ENCODE data around the gene PIM1. TPM values are rescaled to one million over a fixed set of nuclear protein-coding genes. Genes with fewer than 3 reads are reported as not detected.
"Not testable (repeated sequence)": the region's sequence is repeated elsewhere in the genome, so short reads cannot be mapped to it uniquely, and the experiment has no call there.

The PIM1 gene
- total and polyA plus RNA-seq, 9 donors: 8.7 to 32.2 (median 21.6) TPM

- Histone ChIP-seq H3K36me3 (ENCODE audit: control insufficient read depth, insufficient read depth, low read length) (no peaks in the 10 kb centered on the region), H3K9me3 (replicated peaks; ENCODE audit: control insufficient read depth, low read depth, low read length) (peaks cover 2% of the 10 kb centered on the region), H3K4me3 (ENCODE audit: low read length) (no peak overlapping the region), H3K4me1 (ENCODE audit: control insufficient read depth, insufficient read depth, low read length) (no peaks in the 10 kb centered on the region), H3K27ac (ENCODE audit: low read length) (no peak overlapping the region), H3K27me3 (ENCODE audit: control insufficient read depth, insufficient read depth, low read length) (no peaks in the 10 kb centered on the region)
- DNase-seq: no peak
- 71% methylated on average over 1 of the region's 3 CpGs for WGBS (ENCODE audit: insufficient coverage)
Observed at GRCh38 chr6:37192666-37193065, 22.7 kb downstream of the PIM1 start.

DNA sequence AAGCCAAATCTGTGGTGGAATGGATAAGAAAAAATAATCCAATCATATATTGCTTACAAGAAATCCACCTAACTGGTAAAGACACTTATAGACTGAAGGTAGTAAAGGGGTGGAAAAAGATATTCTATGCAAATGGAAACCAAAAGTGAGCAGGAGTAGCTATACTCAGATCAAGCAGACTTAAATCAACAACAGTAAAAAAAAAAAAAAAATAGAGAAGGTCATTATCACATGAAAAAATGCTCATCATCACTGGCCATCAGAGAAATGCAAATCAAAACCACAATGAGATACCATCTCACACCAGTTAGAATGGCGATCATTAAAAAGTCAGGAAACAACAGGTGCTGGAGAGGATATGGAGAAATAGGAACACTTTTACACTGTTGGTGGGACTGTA lies 24.9 kb downstream of the PIM1 start:
- H3K27me3 ChIP-seq (ENCODE audit: control insufficient read depth, insufficient read depth, low read length); H3K36me3 ChIP-seq (ENCODE audit: control insufficient read depth, insufficient read depth, low read length); H3K4me3 ChIP-seq (ENCODE audit: low read length); H3K27ac ChIP-seq (ENCODE audit: low read length); DNase-seq; H3K9me3 ChIP-seq (replicated peaks; ENCODE audit: control insufficient read depth, low read depth, low read length); H3K4me1 ChIP-seq (ENCODE audit: control insufficient read depth, insufficient read depth, low read length): not testable (repeated sequence)
- no CpG with 5 or more reads among the region's 1 CpG for WGBS (ENCODE audit: insufficient coverage)

DNA sequence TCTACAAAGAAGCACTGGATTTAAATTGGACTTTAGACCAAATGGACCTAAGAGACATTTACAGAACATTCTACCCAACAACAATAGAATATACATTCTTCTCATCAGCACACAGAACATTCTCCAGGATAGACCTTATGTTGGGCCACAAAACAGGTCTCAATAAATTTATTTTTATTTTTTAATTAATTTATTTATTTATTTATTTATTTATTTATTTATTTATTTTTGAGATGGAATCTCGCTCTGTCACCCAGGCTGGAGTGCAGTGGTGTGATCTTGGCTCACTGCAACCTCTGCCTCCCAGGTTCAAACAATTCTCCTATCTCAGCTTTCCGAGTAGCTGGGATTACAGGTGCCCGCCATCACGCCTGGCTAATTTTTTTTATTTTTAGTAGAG lies 26.5 kb downstream of the PIM1 start:
- H3K4me3 ChIP-seq (ENCODE audit: low read length); H3K9me3 ChIP-seq (replicated peaks; ENCODE audit: control insufficient read depth, low read depth, low read length); H3K27me3 ChIP-seq (ENCODE audit: control insufficient read depth, insufficient read depth, low read length); H3K36me3 ChIP-seq (ENCODE audit: control insufficient read depth, insufficient read depth, low read length); H3K4me1 ChIP-seq (ENCODE audit: control insufficient read depth, insufficient read depth, low read length); DNase-seq; H3K27ac ChIP-seq (ENCODE audit: low read length): not testable (repeated sequence)
- no CpG with 5 or more reads among the region's 4 CpGs for WGBS (ENCODE audit: insufficient coverage)

- Histone ChIP-seq H3K4me1 (ENCODE audit: control insufficient read depth, insufficient read depth, low read length) (no peaks in the 10 kb centered on the region), H3K27ac (ENCODE audit: low read length) (no peak overlapping the region), H3K9me3 (replicated peaks; ENCODE audit: control insufficient read depth, low read depth, low read length) (no peaks in the 10 kb centered on the region), H3K4me3 (ENCODE audit: low read length) (no peak overlapping the region), H3K36me3 (ENCODE audit: control insufficient read depth, insufficient read depth, low read length) (no peaks in the 10 kb centered on the region), H3K27me3 (ENCODE audit: control insufficient read depth, insufficient read depth, low read length) (no peaks in the 10 kb centered on the region)
- no peak for DNase-seq
- WGBS (ENCODE audit: insufficient coverage): 68% methylated on average over 3 of the region's 5 CpGs
Observed at GRCh38 chr6:37200085-37200484, 30.1 kb downstream of the PIM1 start.

DNA sequence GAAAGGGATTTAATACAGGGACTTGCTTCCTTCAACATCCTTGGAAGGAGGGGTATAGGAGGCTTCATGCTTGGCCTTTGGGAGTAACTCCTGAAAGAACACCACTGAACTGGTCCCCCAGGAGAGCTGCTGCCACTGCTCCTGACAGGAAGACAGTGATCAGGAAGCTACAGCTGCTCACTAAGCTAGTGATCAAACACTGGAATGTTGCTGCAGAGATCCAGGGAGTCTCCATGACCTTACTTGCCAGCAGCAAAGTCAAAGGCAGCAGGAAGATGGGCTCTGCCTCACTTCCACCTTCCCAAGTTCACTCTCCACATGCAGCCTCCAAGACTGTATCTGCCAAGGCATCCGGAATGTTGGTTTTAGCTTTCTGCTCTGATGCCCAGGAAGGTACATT lies 31.8 kb downstream of the PIM1 start:
- 100% methylated on average over 1 of the region's 1 CpG for WGBS (ENCODE audit: insufficient coverage)
- H3K27ac ChIP-seq (ENCODE audit: low read length): no peak overlapping the region
- H3K9me3 ChIP-seq (replicated peaks; ENCODE audit: control insufficient read depth, low read depth, low read length): no peaks in the 10 kb centered on the region
- no peak for DNase-seq
- H3K27me3 ChIP-seq (ENCODE audit: control insufficient read depth, insufficient read depth, low read length): no peaks in the 10 kb centered on the region
- H3K4me1 ChIP-seq (ENCODE audit: control insufficient read depth, insufficient read depth, low read length): no peaks in the 10 kb centered on the region
- no peak overlapping the region for H3K4me3 ChIP-seq (ENCODE audit: low read length)
- H3K36me3 ChIP-seq (ENCODE audit: control insufficient read depth, insufficient read depth, low read length): no peaks in the 10 kb centered on the region

DNA sequence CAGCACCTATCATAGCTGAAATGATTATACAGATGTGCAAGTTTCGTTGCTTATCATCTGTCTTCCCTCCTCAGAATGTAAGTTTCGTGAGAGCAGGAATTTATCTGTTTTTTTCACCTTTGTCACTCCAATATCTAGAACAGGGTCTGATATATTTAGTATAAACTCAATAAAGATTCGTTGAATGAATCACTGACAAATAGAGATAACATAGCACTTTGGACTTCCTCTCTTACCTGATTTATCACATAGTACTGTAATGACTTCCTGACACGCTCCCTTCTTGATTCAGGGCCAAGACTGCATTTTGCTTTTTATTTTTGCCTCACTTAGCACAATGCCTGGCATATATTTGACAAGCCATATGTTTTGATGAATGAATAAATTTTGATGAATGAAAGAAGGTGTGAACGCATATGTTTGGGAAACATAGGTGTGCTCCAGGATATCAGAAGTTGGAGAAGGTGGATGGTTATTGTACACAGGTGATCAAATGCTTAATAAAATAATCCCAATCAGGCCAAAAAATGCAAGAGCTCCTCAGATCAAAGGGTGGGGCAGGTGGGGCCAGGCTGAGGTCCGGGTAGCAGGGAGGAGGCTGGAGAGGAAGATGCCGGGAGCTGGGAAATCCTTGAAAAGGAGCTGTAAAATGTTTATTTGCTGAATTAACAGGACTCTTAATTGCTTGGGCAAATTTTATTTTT lies 33.0 kb downstream of the PIM1 start:
- WGBS (ENCODE audit: insufficient coverage): 60% methylated on average over 1 of the region's 7 CpGs

DNA sequence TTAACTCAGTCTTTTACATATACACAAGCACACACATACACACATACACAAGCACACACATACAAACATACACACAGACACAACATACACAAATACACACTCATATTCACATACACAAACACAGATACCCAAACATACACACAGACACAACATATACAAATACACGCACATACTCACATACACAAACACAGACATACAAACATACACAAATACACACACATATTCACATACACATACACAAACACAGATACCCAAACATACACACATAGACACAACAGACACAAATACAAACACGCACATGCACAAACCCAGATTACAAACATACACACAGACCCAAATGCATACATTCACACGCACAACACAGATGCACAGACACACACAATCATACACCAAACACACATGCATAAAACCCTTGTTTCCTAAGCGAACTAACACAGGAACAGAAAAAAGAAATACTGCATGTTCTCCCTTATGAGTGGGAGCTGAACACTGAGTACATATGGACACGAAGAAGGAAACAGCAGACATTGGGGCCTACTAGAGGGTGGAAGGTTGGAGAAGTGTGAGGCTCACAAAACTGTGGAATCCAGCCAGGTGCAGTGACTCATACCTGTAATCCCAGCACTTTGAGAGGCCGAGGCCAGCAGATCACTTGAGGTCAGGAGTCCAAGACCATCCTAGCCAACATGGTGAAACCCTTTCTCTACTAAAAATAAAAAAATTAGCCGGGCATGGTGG lies 34.2 kb downstream of the PIM1 start:
- H3K4me1 ChIP-seq (ENCODE audit: control insufficient read depth, insufficient read depth, low read length): no peaks in the 10 kb centered on the region
- H3K27me3 ChIP-seq (ENCODE audit: control insufficient read depth, insufficient read depth, low read length): no peaks in the 10 kb centered on the region
- DNase-seq: peak; percentile 55
- no peak overlapping the region for H3K4me3 ChIP-seq (ENCODE audit: low read length)
- H3K27ac ChIP-seq (ENCODE audit: low read length): no peak overlapping the region
- 73% methylated on average over 3 of the region's 7 CpGs for WGBS (ENCODE audit: insufficient coverage)
- H3K9me3 ChIP-seq (replicated peaks; ENCODE audit: control insufficient read depth, low read depth, low read length): no peaks in the 10 kb centered on the region
- no peaks in the 10 kb centered on the region for H3K36me3 ChIP-seq (ENCODE audit: control insufficient read depth, insufficient read depth, low read length)

More for the DNA sequence above, 33.0 kb downstream of the PIM1 start:
- H3K4me1 ChIP-seq (ENCODE audit: control insufficient read depth, insufficient read depth, low read length): no peaks in the 10 kb centered on the region
- no peaks in the 10 kb centered on the region for H3K27me3 ChIP-seq (ENCODE audit: control insufficient read depth, insufficient read depth, low read length)
- DNase-seq: no peak
- H3K36me3 ChIP-seq (ENCODE audit: control insufficient read depth, insufficient read depth, low read length): no peaks in the 10 kb centered on the region
- H3K9me3 ChIP-seq (replicated peaks; ENCODE audit: control insufficient read depth, low read depth, low read length): no peaks in the 10 kb centered on the region
- no peak overlapping the region for H3K27ac ChIP-seq (ENCODE audit: low read length)
- no peak overlapping the region for H3K4me3 ChIP-seq (ENCODE audit: low read length)

DNA sequence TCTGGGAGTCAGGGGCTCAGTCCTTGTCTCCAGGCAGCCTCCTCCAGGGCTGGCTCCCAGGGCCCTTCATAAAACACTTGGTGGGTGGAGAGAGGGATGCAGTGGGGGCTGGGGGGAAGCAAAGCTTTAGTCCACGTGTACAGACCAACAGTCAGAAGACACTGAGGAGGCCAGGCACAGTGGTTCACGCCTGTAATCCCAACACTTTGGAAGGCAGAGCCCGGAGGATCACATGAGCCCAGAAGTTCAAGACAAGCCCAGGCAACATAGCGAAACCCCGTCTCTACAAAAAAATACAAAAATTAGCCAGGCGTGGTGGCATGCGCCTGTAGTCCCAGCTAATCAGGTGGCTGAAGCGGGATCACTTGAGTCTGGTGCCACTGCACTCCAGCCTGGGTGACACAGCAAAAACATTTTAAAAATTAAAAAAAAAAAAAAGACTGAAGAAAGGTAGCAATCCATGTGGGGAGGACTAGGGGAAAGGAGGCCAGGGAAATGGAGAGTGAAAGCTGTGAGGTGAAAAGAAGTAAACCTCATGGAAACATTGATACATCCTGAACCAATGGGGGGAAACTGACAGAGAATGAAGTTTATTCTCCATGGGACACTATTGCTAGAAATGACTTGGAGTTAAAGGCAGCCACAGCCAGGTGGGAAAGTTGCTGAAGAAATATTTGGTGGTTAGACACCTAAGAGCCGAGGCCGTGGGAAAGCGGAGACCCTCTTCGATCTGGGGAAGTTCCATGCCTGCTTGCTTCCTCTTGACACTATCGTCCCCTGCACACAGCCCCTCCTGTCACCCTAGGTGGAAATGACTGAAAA lies 35.4 kb downstream of the PIM1 start:
- Histone ChIP-seq H3K4me1 (ENCODE audit: control insufficient read depth, insufficient read depth, low read length) (peaks cover 2% of the 10 kb centered on the region), H3K27ac (ENCODE audit: low read length) (no peak overlapping the region), H3K36me3 (ENCODE audit: control insufficient read depth, insufficient read depth, low read length) (no peaks in the 10 kb centered on the region), H3K9me3 (replicated peaks; ENCODE audit: control insufficient read depth, low read depth, low read length) (no peaks in the 10 kb centered on the region), H3K27me3 (ENCODE audit: control insufficient read depth, insufficient read depth, low read length) (no peaks in the 10 kb centered on the region), H3K4me3 (ENCODE audit: low read length) (no peak overlapping the region)
- whole genome bisulfite sequencing (ENCODE audit: insufficient coverage): 58% methylated on average over 3 of the region's 13 CpGs
- no peak for DNase-seq

- no CpG with 5 or more reads among the region's 4 CpGs for WGBS (ENCODE audit: insufficient coverage)
- Histone ChIP-seq H3K4me1 (ENCODE audit: control insufficient read depth, insufficient read depth, low read length) (peaks cover 2% of the 10 kb centered on the region), H3K27ac (ENCODE audit: low read length) (no peak overlapping the region)
Observed at GRCh38 chr6:37205997-37206340, 36.0 kb downstream of the PIM1 start.

DNA sequence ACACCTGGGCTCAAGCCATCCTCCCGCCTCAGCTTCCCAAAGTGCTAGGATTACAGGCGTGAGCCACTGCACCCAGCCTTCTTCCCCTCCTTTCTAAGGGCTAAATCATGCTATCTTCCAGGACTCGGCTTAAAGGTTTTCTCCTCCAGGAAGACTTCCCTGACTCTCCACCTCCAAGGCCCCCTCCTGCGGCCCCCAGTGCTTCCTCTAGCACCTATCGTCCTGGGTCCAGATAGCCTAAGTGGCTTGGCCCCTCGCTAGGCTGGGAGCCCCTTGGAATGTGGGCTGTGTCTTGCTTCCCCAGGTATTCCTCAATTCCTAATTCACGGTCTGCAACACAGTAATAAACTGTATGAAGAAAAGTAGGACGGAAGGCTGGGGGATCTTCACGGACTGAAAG lies 36.7 kb downstream of the PIM1 start:
- WGBS (ENCODE audit: insufficient coverage): 80% methylated on average over 6 of the region's 9 CpGs
- H3K9me3 ChIP-seq (replicated peaks; ENCODE audit: control insufficient read depth, low read depth, low read length): no peaks in the 10 kb centered on the region
- H3K27ac ChIP-seq (ENCODE audit: low read length): no peak overlapping the region
- H3K27me3 ChIP-seq (ENCODE audit: control insufficient read depth, insufficient read depth, low read length): no peaks in the 10 kb centered on the region
- peaks cover 2% of the 10 kb centered on the region for H3K4me1 ChIP-seq (ENCODE audit: control insufficient read depth, insufficient read depth, low read length)
- H3K4me3 ChIP-seq (ENCODE audit: low read length): no peak overlapping the region
- no peaks in the 10 kb centered on the region for H3K36me3 ChIP-seq (ENCODE audit: control insufficient read depth, insufficient read depth, low read length)
- no peak for DNase-seq

More at GRCh38 chr6:37205997-37206340, 36.0 kb downstream of the PIM1 start:
- H3K36me3 ChIP-seq (ENCODE audit: control insufficient read depth, insufficient read depth, low read length): no peaks in the 10 kb centered on the region
- no peak for DNase-seq
- no peaks in the 10 kb centered on the region for H3K27me3 ChIP-seq (ENCODE audit: control insufficient read depth, insufficient read depth, low read length)
- no peaks in the 10 kb centered on the region for H3K9me3 ChIP-seq (replicated peaks; ENCODE audit: control insufficient read depth, low read depth, low read length)
- no peak overlapping the region for H3K4me3 ChIP-seq (ENCODE audit: low read length)
